HG02610 (cell line): ENCODE measurements around the gene SLC6A7.

Experiments used
- ATAC-seq: cut with Tn5 transposase; IDR thresholded peaks from one replicate; pipeline ENCODE4 v1.9.1; 2021; ENCODE audit warnings: mild to moderate bottlenecking, moderate library complexity; ENCODE audit not compliant: unreplicated experiment

SLC6A7 gene

DNA sequence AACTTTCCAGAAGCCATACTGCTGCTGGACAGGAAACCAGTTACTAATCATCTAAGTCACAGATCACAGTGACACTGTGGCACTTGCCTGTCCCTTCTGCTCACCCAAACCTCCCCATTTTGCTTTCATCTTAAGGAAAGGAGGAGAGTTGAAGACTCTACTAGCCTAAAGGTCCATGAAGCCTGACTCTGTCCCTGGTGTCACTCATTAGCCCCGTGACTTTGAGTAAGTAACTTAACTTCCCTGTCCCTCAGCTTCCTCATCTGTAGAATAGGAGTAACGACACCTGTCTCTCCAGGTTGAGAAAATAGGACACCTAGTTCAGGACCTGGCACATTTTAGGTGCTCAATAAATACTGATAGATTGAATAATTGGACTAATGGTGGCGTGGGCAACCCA, 536 bp upstream of the SLC6A7 start:
- no peak for ATAC-seq

GRCh38 chr5:150190503-150190979, 679 bp downstream of the SLC6A7 start:
- no peak for ATAC-seq

GRCh38 chr5:150190987-150191386, 1.1 kb downstream of the SLC6A7 start:
- no peak for ATAC-seq

GRCh38 chr5:150192462-150192861, 2.6 kb downstream of the SLC6A7 start:
- no peak for ATAC-seq

DNA sequence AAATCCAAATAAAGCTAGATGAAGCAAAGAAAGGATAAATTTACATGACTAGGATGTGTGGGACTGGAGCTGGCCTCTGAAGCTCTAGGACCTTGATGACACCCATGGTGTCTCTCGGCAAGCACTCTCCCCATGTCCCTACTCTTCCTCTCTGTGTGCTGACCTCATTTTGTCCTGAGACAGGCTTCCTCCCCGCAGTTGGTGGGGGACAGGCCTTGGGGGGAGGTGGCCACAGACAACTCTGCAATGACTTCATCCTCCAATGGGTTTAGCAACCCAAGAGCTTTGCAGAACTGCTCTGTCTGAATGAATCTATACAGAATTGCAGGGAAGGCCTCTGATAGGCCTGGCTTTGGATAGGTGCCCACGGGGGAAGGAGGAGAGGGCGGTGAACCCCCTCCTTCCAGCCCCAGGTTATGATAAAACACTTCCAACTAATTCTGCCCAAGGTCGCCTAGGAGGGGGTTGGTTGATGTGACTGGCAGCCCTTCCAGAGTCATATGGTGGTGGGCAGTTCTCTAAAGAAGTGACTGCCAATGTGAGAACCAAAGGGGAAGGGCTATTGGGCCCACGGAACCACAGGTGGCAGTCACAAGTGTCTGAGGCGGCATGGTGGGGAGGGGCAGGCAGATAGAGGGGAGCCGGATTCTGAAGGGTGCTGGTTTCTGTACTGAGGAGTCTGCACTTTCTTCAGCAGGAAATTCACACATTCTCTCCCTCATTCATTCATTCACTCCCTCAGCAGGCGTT, 6.0 kb downstream of the SLC6A7 start:
- no peak for ATAC-seq

GRCh38 chr5:150196514-150196913, 6.7 kb downstream of the SLC6A7 start:
- ATAC-seq = no peak

DNA sequence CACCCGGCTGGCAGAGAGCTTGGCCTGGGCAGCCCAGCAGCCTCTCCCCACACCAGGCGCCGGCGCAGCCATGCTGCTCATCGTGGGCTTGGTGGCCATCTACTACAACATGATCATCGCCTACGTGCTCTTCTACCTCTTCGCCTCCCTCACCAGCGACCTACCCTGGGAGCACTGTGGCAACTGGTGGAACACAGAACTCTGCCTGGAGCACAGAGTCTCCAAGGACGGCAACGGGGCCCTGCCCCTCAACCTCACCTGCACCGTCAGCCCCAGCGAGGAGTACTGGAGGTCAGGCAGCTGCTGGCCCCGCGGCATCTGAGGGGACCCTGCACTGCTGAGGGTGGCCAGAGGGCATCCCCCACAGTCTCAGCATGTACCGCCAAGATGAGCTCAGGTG, 7.1 kb downstream of the SLC6A7 start:
- ATAC-seq = no peak

- ATAC-seq = no peak
These were observed 7.6 kb downstream of the SLC6A7 start for GRCh38 chr5:150197476-150197875.

DNA sequence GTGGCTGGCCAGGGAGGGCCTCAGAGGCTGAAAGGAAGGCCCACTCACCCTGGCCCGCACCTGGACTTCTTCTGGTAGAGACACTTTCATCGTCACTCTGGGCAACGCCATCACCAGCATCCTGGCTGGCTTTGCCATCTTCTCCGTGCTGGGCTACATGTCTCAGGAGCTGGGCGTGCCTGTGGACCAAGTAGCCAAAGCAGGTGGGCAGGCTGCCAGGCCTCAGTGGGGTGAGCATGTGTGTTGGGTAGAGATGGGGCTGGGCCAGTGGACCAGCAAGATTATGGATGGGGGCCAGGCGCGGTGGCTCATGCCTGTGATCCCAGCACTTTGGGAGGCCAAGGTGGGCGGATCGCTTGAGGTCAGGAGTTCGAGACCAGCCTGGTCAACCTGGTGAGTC, 12.6 kb downstream of the SLC6A7 start:
- ATAC-seq = no peak

GRCh38 chr5:150203832-150204589, 14.1 kb downstream of the SLC6A7 start:
- ATAC-seq = no peak

- no peak for ATAC-seq
These were observed 14.7 kb downstream of the SLC6A7 start for GRCh38 chr5:150204590-150204960.

DNA sequence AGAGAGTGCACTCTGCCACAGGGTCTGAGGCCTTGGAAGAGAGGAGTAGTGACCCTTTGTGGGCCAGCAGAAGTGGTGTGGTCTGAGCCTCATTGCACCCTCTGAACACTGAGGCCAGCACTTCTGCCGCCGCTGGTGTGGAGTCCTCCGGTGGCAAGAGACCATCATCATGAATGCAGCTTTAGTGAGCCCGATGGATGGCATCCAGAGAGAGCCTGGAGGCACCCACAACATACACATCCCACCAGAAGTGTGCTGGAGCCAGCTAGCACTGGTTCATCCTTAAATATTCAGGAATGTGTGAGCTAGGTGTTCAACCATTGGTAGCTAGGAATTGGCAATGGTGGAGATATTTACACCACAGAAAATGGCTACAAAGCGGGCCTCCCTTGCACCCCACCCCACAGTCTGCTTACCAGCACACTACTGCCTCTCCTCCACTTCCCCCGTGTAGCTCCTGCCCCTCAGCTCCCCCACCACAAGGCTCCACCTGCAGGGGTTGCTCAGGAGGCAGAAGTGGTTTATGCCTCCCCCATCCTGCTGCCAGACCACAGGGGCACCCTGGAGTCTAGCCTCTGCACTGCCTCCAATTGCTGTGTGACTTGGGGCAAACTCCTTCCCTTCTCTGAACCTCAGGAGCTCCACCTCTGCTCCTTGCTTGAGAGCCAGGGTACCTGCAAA, 16.4 kb downstream of the SLC6A7 start:
- no peak for ATAC-seq

DNA sequence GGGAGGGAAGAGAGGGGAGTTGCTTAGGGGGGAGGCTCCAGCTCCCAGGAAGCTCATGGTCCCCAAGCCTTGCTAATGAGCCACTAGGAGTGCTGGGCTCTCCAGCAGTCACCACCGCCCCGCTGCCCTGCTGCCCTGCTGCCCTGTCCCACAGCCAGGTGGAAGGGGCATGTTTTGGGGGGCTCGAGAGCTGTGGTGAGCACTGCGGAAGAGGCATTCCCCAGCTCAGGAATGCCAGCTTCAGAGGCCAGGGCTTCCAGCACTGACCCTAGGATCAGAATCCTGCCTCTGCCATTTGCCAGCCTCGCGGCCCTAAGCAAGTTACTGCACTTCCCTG, 16.9 kb downstream of the SLC6A7 start:
- ATAC-seq = no peak

GRCh38 chr5:150208187-150209098, 18.6 kb downstream of the SLC6A7 start:
- no peak for ATAC-seq

DNA sequence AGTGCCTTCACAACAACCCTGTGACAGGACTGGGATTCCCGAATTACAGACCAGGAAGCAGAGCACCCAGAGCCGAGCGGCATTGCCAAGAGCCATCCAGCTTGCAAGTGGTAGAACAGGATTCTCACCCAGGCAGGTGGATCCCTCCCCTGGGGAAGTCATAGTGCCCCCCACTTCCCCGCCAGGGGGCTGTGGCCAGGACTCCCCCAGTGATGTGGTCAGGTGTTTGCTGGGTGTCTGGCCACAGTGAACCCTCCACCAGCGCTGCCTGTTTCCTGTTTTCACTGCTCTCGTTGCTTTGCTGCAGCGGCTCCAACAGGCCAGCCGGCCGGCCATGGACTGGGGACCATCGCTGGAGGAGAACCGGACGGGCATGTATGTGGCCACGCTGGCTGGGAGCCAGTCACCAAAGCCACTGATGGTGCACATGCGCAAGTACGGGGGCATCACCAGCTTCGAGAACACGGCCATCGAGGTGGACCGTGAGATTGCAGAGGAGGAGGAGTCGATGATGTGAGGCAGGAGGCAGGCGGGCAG, 19.3 kb downstream of the SLC6A7 start:
- ATAC-seq = no peak

DNA sequence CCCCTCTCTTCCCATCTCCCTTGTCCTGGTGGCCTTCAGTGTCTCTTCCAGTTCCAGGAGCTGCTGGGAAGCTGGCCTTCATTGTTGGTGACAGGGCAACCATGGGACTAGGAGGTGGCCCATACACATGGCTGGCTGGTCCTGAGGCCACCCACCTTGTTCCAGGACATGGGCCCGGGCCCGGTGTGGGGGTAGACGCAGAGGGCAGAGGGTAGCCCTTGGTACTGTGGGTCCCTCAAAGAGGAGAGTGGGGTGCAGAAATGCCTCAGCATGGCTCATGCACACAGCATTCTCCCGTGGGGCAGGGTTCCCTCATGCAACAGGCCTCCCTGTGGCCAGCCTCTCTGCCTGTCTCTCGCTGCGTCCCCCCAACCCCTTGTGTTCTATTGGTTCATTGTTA, 20.8 kb downstream of the SLC6A7 start:
- no peak for ATAC-seq

DNA sequence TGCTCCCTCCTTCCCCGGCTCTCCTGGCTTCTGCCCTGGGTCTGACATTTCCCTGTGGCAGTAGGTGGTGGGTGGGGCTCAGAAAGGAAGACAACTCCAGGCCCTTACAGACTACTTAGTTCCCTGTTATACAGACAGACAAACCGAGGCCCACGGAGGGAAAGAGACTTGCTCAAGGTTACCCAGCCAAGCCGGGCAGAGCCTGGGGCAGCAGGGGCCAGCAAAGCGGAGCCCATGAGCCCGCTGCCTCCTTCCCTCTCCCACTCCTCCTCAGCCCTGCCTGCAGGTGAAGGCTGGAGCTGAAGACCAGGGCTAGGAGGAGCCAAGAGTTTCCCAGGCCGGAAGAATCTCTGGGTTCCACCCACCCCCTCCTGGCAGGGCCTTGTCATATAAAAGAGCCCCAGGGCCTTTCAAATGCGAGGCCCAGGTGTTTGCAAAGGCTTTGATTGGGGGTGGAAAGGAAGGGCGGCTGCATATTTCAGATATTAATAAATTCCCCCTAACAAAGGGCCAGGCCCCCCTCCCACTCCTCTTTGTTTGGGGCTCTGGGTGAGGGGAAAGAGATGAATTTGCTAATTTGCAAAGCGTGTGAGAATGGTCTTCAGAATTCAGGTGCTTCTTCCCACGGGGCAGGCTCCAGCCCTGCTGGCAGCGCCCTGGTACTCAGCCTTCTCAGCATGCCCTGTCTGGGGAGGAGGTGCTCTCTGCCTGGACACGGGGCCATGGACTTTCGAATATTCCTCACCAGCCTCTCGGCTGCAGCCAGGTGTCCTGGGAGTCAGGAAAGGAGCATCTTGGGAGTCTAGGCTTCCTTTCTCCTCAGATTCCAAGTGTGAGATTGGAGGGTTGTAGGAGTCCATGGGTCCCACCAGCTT, 21.5 kb downstream of the SLC6A7 start:
- no peak for ATAC-seq

DNA sequence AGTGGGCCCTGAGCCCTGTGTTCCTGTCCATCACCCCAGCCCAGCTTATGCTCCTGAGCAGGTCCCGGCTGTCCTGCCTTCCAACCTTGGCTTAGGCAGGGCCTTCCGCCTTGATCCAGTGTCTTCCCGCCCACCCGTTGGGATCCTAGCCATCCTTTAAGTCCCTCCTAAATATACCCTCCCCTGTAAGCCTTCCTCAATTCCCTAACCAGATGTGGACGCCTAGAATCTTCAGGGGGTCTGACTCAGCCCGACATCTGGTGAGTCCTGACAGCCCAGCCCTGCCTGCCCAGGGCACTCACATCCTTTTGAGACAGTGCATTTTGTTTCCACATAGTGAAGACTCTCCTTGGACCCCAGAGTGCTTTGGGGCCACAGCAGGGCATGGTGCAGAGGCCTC, 23.7 kb downstream of the SLC6A7 start:
- no peak for ATAC-seq

DNA sequence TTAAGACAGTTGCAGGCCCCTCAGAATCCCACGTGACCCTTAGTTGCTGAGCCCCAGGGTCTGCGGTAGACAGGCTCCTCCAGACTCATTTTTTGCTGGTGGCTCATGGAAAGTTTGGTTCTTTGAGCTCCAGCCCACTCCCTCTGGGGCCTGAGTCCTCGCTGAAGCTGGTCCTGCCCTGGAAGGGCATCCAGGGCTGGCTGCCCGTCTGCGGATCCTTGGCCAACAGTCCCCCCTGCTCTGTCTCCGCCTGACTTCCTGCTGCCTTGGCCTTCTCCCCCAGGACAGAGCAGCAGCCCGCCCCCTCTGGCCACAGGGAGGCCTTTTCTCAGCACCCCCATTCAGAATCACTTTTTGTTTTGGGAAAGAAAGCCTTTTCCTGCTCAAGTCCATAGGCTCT, 24.4 kb downstream of the SLC6A7 start:
- ATAC-seq = no peak
